ENCODE measurements around the gene TMEM86B. TPM values are rescaled to one million over a fixed set of nuclear protein-coding genes. Genes with fewer than 3 reads are reported as not detected.
A peak's percentile ranks its signal among the peaks of the same experiment; 100 is the strongest.
"Not testable (repeated sequence)": the region's sequence is repeated elsewhere in the genome, so short reads cannot be mapped to it uniquely, and the experiment has no call there.

Gene TMEM86B
- total RNA-seq, 8 experiments from 2014 or later = 0.81 to 3.1 (median 2.2) TPM

GRCh38 chr19:55213547-55213946, 15.0 kb downstream of the TMEM86B start:
- ATAC-seq (replicated peaks in 6 of 8) = no peak
- in situ Hi-C loops (cut with MboI; ENCODE audit: low pct_unique_long_range_greater_than_20kb in 2 of 9, low sequenced_read_pairs in 9 of 9, unreplicated experiment in 9 of 9) = no loop called here
- Histone ChIP-seq H3K4me3 (no peak overlapping the region), H3K27ac (no peak overlapping the region), H3K4me1 (replicated peaks in 1 of 2) (peaks cover 19 to 31% of the 10 kb centered on the region in 2 donors)
- WGBS, 10 experiments = 60 to 100% (median 76%) methylated on average over 1 to 7 of the region's 7 CpGs; no CpG with 5 or more reads in 2 of the 10 experiments

- Histone ChIP-seq H3K4me3 (no peak overlapping the region), H3K4me1 (replicated peaks in 1 of 2) (peaks cover 14 to 28% of the 10 kb centered on the region in 2 donors), H3K27ac (peak overlapping the region in 1 of 2 donors; percentile 43)
- peak in 6 of 8 experiments; percentile 4 to 55 (median 14) for ATAC-seq (replicated peaks in 6 of 8)
- in situ Hi-C loops (cut with MboI; ENCODE audit: low pct_unique_long_range_greater_than_20kb in 2 of 9, low sequenced_read_pairs in 9 of 9, unreplicated experiment in 9 of 9) = no loop called here
- 11 to 93% (median 47%) methylated on average over 2 to 3 of the region's 3 CpGs; no CpG with 5 or more reads in 7 of the 10 experiments for WGBS, 10 experiments
Measured at GRCh38 chr19:55212447-55212846, 16.1 kb downstream of the TMEM86B start.

- WGBS, 10 experiments = 0 to 60% (median 31%) methylated on average over 2 to 5 of the region's 17 CpGs; no CpG with 5 or more reads in 2 of the 10 experiments
- in situ Hi-C loops (cut with MboI; ENCODE audit: low pct_unique_long_range_greater_than_20kb in 2 of 9, low sequenced_read_pairs in 9 of 9, unreplicated experiment in 9 of 9) = no loop called here
- H3K27ac ChIP-seq = peak overlapping the region in 1 of 2 donors; percentile 67
- H3K4me1 ChIP-seq (replicated peaks in 1 of 2) = peaks cover 21 to 27% of the 10 kb centered on the region in 2 donors
- ATAC-seq (replicated peaks in 6 of 8) = peak; percentile 47 to 76 (median 68)
- H3K4me3 ChIP-seq = no peak overlapping the region
Measured at GRCh38 chr19:55209693-55210472, 18.7 kb downstream of the TMEM86B start.

- in situ Hi-C loops (cut with MboI; ENCODE audit: low pct_unique_long_range_greater_than_20kb in 2 of 9, low sequenced_read_pairs in 9 of 9, unreplicated experiment in 9 of 9) = no loop called here
- WGBS, 10 experiments = 60% methylated on average over 1 of the region's 18 CpGs; no CpG with 5 or more reads in 9 of the 10 experiments
- peak in 3 of 8 experiments; percentile 2 to 6 (median 5) for ATAC-seq (replicated peaks in 6 of 8)
- Histone ChIP-seq H3K27ac (peak within 1 kb of the TSS in 1 of 2 donors; percentile 67), H3K4me1 (replicated peaks in 1 of 2) (peaks cover 21 to 27% of the 10 kb centered on the region in 2 donors), H3K4me3 (no peak within 1 kb of the TSS)
Measured at GRCh38 chr19:55208880-55209692, 19.5 kb downstream of the TMEM86B start, which contains the start of gene PTPRH. PTPRH (minus strand) TSS chr19:55209501; CDS start chr19:55209433, 68 bp downstream.

- peak; percentile 74 to 95 (median 94) for ATAC-seq (replicated peaks in 6 of 8)
- peak overlapping the region in 4 of 5 donors; percentile 11 to 46 (median 26) for H3K4me3 ChIP-seq
- 0 to 70% (median 44%) methylated on average over 1 to 17 of the region's 29 CpGs; no CpG with 5 or more reads in 2 of the 10 experiments for WGBS, 10 experiments
- in situ Hi-C loops (cut with MboI; ENCODE audit: low pct_unique_long_range_greater_than_20kb in 2 of 9, low sequenced_read_pairs in 9 of 9, unreplicated experiment in 9 of 9) = no loop called here
- H3K27ac ChIP-seq = peak overlapping the region in 1 of 2 donors; percentile 46
- H3K4me1 ChIP-seq (replicated peaks in 1 of 2) = peaks cover 18 to 22% of the 10 kb centered on the region in 2 donors
Measured at GRCh38 chr19:55206664-55207500, 21.7 kb downstream of the TMEM86B start.

- H3K27ac ChIP-seq; ATAC-seq (replicated peaks in 6 of 8); H3K4me3 ChIP-seq; in situ Hi-C loops (cut with MboI; ENCODE audit: low pct_unique_long_range_greater_than_20kb in 2 of 9, low sequenced_read_pairs in 9 of 9, unreplicated experiment in 9 of 9); H3K4me1 ChIP-seq (replicated peaks in 1 of 2): not testable (repeated sequence)
- 10 to 80% methylated on average over 2 of the region's 10 CpGs; no CpG with 5 or more reads in 8 of the 10 experiments for WGBS, 10 experiments
Measured at GRCh38 chr19:55202199-55202598, 26.4 kb downstream of the TMEM86B start.

- H3K4me3 ChIP-seq = no peak overlapping the region
- no peaks in the 10 kb centered on the region for H3K4me1 ChIP-seq (replicated peaks in 1 of 2)
- no peak for ATAC-seq (replicated peaks in 6 of 8)
- no peak overlapping the region for H3K27ac ChIP-seq
- WGBS, 10 experiments = 42 to 94% (median 63%) methylated on average over 1 to 5 of the region's 5 CpGs; no CpG with 5 or more reads in 1 of the 10 experiments
- in situ Hi-C loops (cut with MboI; ENCODE audit: low pct_unique_long_range_greater_than_20kb in 2 of 9, low sequenced_read_pairs in 9 of 9, unreplicated experiment in 9 of 9) = no loop called here
Measured at GRCh38 chr19:55199620-55200204, 28.9 kb downstream of the TMEM86B start.

- Histone ChIP-seq H3K4me1 (replicated peaks in 1 of 2) (no peaks in the 10 kb centered on the region), H3K27ac (no peak overlapping the region), H3K4me3 (no peak overlapping the region)
- peak in 1 of 8 experiments; percentile 28 for ATAC-seq (replicated peaks in 6 of 8)
- WGBS, 10 experiments = 20 to 100% (median 61%) methylated on average over 1 to 5 of the region's 5 CpGs; no CpG with 5 or more reads in 5 of the 10 experiments
- in situ Hi-C loops (cut with MboI; ENCODE audit: low pct_unique_long_range_greater_than_20kb in 2 of 9, low sequenced_read_pairs in 9 of 9, unreplicated experiment in 9 of 9) = no loop called here
Measured at GRCh38 chr19:55198651-55199050, 29.9 kb downstream of the TMEM86B start.

- Histone ChIP-seq H3K4me1 (replicated peaks in 1 of 2) (no peaks in the 10 kb centered on the region), H3K27ac (no peak overlapping the region), H3K4me3 (no peak overlapping the region)
- ATAC-seq (replicated peaks in 6 of 8) = peak in 1 of 8 experiments; percentile 40
- in situ Hi-C loops (cut with MboI; ENCODE audit: low pct_unique_long_range_greater_than_20kb in 2 of 9, low sequenced_read_pairs in 9 of 9, unreplicated experiment in 9 of 9) = no loop called here
- WGBS, 10 experiments = 33 to 80% (median 50%) methylated on average over 1 to 3 of the region's 4 CpGs; no CpG with 5 or more reads in 2 of the 10 experiments
Measured at GRCh38 chr19:55197528-55197927, 31.0 kb downstream of the TMEM86B start.

GRCh38 chr19:55196803-55197202, 31.8 kb downstream of the TMEM86B start:
- in situ Hi-C loops (cut with MboI; ENCODE audit: low pct_unique_long_range_greater_than_20kb in 2 of 9, low sequenced_read_pairs in 9 of 9, unreplicated experiment in 9 of 9) = no loop called here
- 60 to 100% (median 82%) methylated on average over 2 to 5 of the region's 10 CpGs; no CpG with 5 or more reads in 6 of the 10 experiments for WGBS, 10 experiments
- Histone ChIP-seq H3K4me3 (no peak overlapping the region), H3K4me1 (replicated peaks in 1 of 2) (no peaks in the 10 kb centered on the region), H3K27ac (no peak overlapping the region)
- ATAC-seq (replicated peaks in 6 of 8) = peak in 1 of 8 experiments; percentile 54

GRCh38 chr19:55193481-55193880, 35.1 kb downstream of the TMEM86B start:
- no peak for ATAC-seq (replicated peaks in 6 of 8)

GRCh38 chr19:55189403-55189835, 39.1 kb downstream of the TMEM86B start:
- no peak overlapping the region for H3K4me3 ChIP-seq
- peak in 6 of 8 experiments; percentile 37 to 99 (median 82) for ATAC-seq (replicated peaks in 6 of 8)
- H3K27ac ChIP-seq = no peak overlapping the region
- WGBS, 10 experiments = 0 to 90% (median 40%) methylated on average over 2 to 8 of the region's 15 CpGs; no CpG with 5 or more reads in 3 of the 10 experiments
- in situ Hi-C loops (cut with MboI; ENCODE audit: low pct_unique_long_range_greater_than_20kb in 2 of 9, low sequenced_read_pairs in 9 of 9, unreplicated experiment in 9 of 9) = no loop called here
- no peaks in the 10 kb centered on the region for H3K4me1 ChIP-seq (replicated peaks in 1 of 2)

More at GRCh38 chr19:55193481-55193880, 35.1 kb downstream of the TMEM86B start:
- in situ Hi-C loops (cut with MboI; ENCODE audit: low pct_unique_long_range_greater_than_20kb in 2 of 9, low sequenced_read_pairs in 9 of 9, unreplicated experiment in 9 of 9) = no loop called here
- 50 to 90% (median 68%) methylated on average over 2 to 9 of the region's 12 CpGs; no CpG with 5 or more reads in 4 of the 10 experiments for WGBS, 10 experiments
- H3K4me3 ChIP-seq = no peak overlapping the region
- H3K27ac ChIP-seq = no peak overlapping the region
- H3K4me1 ChIP-seq (replicated peaks in 1 of 2) = no peaks in the 10 kb centered on the region
